ENCODE results near the gene FXYD1.

GRCh38 chr19:35119091-35119490, 19.5 kb upstream of the FXYD1 start:
- TF ChIP-seq POLR2A (IDR thresholded peaks at IDR 0.05), result no peak
- no peak for TF ChIP-seq CTCF (IDR thresholded peaks at IDR 0.05)
- TF ChIP-seq EP300 (IDR thresholded peaks at IDR 0.05), result no peak
